HG03571 (cell line): Measurements from ENCODE around the gene SPSB1.

Experiments used
- ATAC-seq: cut with Tn5 transposase; IDR thresholded peaks from one replicate; pipeline ENCODE4 v1.9.1; 2021; ENCODE audit not compliant: unreplicated experiment

Gene SPSB1

GRCh38 chr1:9340864-9341263 lies 48.2 kb downstream of the SPSB1 start:
- no peak for ATAC-seq

- no peak for ATAC-seq
Measured at GRCh38 chr1:9341301-9341845, 48.7 kb downstream of the SPSB1 start.

- ATAC-seq: no peak
Measured at GRCh38 chr1:9343269-9343668, 50.6 kb downstream of the SPSB1 start.

- no peak for ATAC-seq
Measured at GRCh38 chr1:9344426-9345200, 51.9 kb downstream of the SPSB1 start.

GRCh38 chr1:9345471-9345870 lies 52.8 kb downstream of the SPSB1 start:
- no peak for ATAC-seq

- ATAC-seq: no peak
Measured at GRCh38 chr1:9345922-9346321, 53.2 kb downstream of the SPSB1 start.

GRCh38 chr1:9346566-9346965 lies 53.9 kb downstream of the SPSB1 start:
- no peak for ATAC-seq

GRCh38 chr1:9347095-9347850 lies 54.6 kb downstream of the SPSB1 start:
- ATAC-seq: no peak

GRCh38 chr1:9349331-9349851 lies 56.7 kb downstream of the SPSB1 start:
- ATAC-seq: no peak

GRCh38 chr1:9350013-9350908 lies 57.6 kb downstream of the SPSB1 start:
- ATAC-seq: no peak

- ATAC-seq: no peak
Measured at GRCh38 chr1:9350960-9351359, 58.3 kb downstream of the SPSB1 start.

- ATAC-seq: no peak
Measured at GRCh38 chr1:9351654-9352271, 59.1 kb downstream of the SPSB1 start.

- no peak for ATAC-seq
Measured at GRCh38 chr1:9352377-9353134, 59.9 kb downstream of the SPSB1 start.

- ATAC-seq: no peak
Measured at GRCh38 chr1:9355503-9355902, 62.8 kb downstream of the SPSB1 start.

- ATAC-seq: no peak
Measured at GRCh38 chr1:9356021-9356420, 63.3 kb downstream of the SPSB1 start.

GRCh38 chr1:9356829-9357466 lies 64.3 kb downstream of the SPSB1 start:
- ATAC-seq: no peak

GRCh38 chr1:9357958-9358357 lies 65.3 kb downstream of the SPSB1 start:
- no peak for ATAC-seq

GRCh38 chr1:9360371-9361064 lies 67.8 kb downstream of the SPSB1 start:
- ATAC-seq: no peak
